Esophagus squamous epithelium (tissue), 4 donors: ENCODE measurements around the gene SLC6A7.

Experiments
- POLR2A ChIP-seq, 4 donors: fragments of 450-650 bp; IDR thresholded peaks; one replicate each; pipeline ENCODE4 v1.6.1; 2017; ENCODE audit warnings: antibody characterized with exemption in 4 of 4, mild to moderate bottlenecking in 4 of 4, moderate library complexity in 3 of 4
- TF ChIP-seq, protein P1 (sequence below), 6 experiments: fragments of 450-650 bp in 4 of 6; fragments of 200-600 bp in 2 of 6; sonication (generic) in 2 of 6; IDR thresholded peaks; one replicate each; pipeline ENCODE4 v1.5.1; 2016 to 2019; ENCODE audit warnings: antibody characterized with exemption in 6 of 6, mild to moderate bottlenecking in 4 of 6, moderate library complexity in 4 of 6

DNA sequence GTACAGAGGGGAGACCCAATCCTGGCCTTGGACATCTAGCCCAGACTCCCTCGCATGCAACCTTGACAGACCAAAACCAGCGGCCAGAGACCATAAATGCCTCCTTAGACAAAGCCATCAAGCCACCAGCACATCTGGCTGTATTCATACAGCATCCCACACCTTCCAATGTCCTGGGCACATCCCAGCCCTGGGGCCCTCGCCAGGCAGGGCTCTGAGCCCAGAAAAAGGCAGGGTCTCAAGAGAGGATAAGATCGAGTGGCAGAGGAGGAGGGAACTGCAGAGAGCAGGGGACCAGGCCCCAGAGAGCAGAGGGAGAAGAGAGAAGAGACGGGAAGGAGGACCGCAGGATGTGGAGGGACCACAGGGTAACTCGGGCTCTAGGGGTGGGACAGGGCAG, 54.3 kb downstream of the SLC6A7 start:
- TF ChIP-seq, protein P1, sequence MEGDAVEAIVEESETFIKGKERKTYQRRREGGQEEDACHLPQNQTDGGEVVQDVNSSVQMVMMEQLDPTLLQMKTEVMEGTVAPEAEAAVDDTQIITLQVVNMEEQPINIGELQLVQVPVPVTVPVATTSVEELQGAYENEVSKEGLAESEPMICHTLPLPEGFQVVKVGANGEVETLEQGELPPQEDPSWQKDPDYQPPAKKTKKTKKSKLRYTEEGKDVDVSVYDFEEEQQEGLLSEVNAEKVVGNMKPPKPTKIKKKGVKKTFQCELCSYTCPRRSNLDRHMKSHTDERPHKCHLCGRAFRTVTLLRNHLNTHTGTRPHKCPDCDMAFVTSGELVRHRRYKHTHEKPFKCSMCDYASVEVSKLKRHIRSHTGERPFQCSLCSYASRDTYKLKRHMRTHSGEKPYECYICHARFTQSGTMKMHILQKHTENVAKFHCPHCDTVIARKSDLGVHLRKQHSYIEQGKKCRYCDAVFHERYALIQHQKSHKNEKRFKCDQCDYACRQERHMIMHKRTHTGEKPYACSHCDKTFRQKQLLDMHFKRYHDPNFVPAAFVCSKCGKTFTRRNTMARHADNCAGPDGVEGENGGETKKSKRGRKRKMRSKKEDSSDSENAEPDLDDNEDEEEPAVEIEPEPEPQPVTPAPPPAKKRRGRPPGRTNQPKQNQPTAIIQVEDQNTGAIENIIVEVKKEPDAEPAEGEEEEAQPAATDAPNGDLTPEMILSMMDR (IDR thresholded peaks at IDR 0.05), result no peak
- TF ChIP-seq POLR2A (IDR thresholded peaks at IDR 0.05), result no peak
